Neural progenitor cell (in vitro differentiated cells): ENCODE data around the gene C10orf71. TPM values are rescaled to one million over a fixed set of nuclear protein-coding genes. Genes with fewer than 3 reads are reported as not detected.

ENCODE experiments used
- DNase-seq: peaks from one replicate; pipeline ENCODE4 v3.0.0-alpha.2; 2016; ENCODE audit warnings: low spot score
- H2AFZ ChIP-seq: fragments of 200-600 bp; sonication (generic); replicated peaks from 2 replicates; pipeline ENCODE4 v1.6.1; 2016; ENCODE audit warnings: antibody characterized with exemption
- H3F3A ChIP-seq: fragments of 200-600 bp; sonication (generic); 2 replicates; pipeline ENCODE4 v1.6.1; 2016; ENCODE audit warnings: antibody characterized with exemption, low read depth
- H3K27ac ChIP-seq: fragments of 200-600 bp; sonication (generic); 2 replicates; pipeline ENCODE4 v1.5.1; 2016; ENCODE audit warnings: mild to moderate bottlenecking
- H3K27me3 ChIP-seq: fragments of 200-600 bp; sonication (generic); 2 replicates; pipeline ENCODE4 v1.6.1; 2016; ENCODE audit warnings: mild to moderate bottlenecking, moderate library complexity
- H3K36me3 ChIP-seq: fragments of 200-600 bp; sonication (generic); 2 replicates; pipeline ENCODE4 v1.5.1; 2016
- H3K4me1 ChIP-seq: fragments of 200-600 bp; sonication (generic); 2 replicates; pipeline ENCODE4 v1.6.1; 2016; ENCODE audit warnings: mixed run types
- H3K4me2 ChIP-seq: fragments of 200-600 bp; sonication (generic); 2 replicates; pipeline ENCODE4 v1.6.1; 2016
- H3K4me3 ChIP-seq: fragments of 200-600 bp; sonication (generic); 2 replicates; pipeline ENCODE4 v1.5.1; 2016
- H3K79me2 ChIP-seq: fragments of 200-600 bp; sonication (generic); 2 replicates; pipeline ENCODE4 v1.6.1; 2016; ENCODE audit warnings: low read depth
- H3K9ac ChIP-seq: fragments of 200-600 bp; sonication (generic); 2 replicates; pipeline ENCODE4 v1.6.1; 2016
- H3K9me3 ChIP-seq: fragments of 200-600 bp; sonication (generic); 2 replicates; pipeline ENCODE4 v1.5.1; 2016; ENCODE audit warnings: low read depth
- H4K20me1 ChIP-seq: fragments of 200-600 bp; sonication (generic); 2 replicates; pipeline ENCODE4 v1.6.1; 2016; ENCODE audit warnings: low read depth
- H3K27ac Mint-ChIP-seq: 3 replicates; pipeline ENCODE4 v1.8.0; 2021; ENCODE audit warnings: mixed read lengths
- H3K27me3 Mint-ChIP-seq: 2 replicates; pipeline ENCODE4 v1.8.0; 2022; ENCODE audit warnings: low read depth, mild to moderate bottlenecking, inconsistent platforms, moderate library complexity, mixed read lengths; ENCODE audit not compliant: insufficient read depth
- H3K36me3 Mint-ChIP-seq: 3 replicates; pipeline ENCODE4 v1.8.0; 2021; ENCODE audit warnings: mixed read lengths
- H3K4me1 Mint-ChIP-seq: 3 replicates; pipeline ENCODE4 v1.8.0; 2021; ENCODE audit warnings: mixed read lengths
- H3K4me3 Mint-ChIP-seq: 3 replicates; pipeline ENCODE4 v1.8.0; 2021; ENCODE audit warnings: mild to moderate bottlenecking, moderate library complexity, mixed read lengths
- H3K9me3 Mint-ChIP-seq: 3 replicates; pipeline ENCODE4 v1.8.0; 2020; ENCODE audit warnings: mixed read lengths
- CTCF ChIP-seq: fragments of 200-600 bp; sonication (generic); IDR thresholded peaks from 2 replicates; pipeline ENCODE4 v1.5.1; 2017; ENCODE audit warnings: antibody characterized with exemption, mild to moderate bottlenecking
- EZH2 ChIP-seq: fragments of 200-600 bp; sonication (generic); IDR thresholded peaks from 2 replicates; pipeline ENCODE4 v1.6.1; 2017; ENCODE audit warnings: antibody characterized with exemption, mild to moderate bottlenecking, moderate library complexity
- EZH2phosphoT487 ChIP-seq: fragments of 200-600 bp; sonication (generic); IDR thresholded peaks from 2 replicates; pipeline ENCODE4 v1.6.1; 2017; ENCODE audit warnings: antibody characterized with exemption
- total RNA-seq: library from RNA; depleted of rRNA; stranded (reverse); fragments of >200 nt; gene quantifications from 2 replicates; pipeline ENCODE4 v1.2.3, GENCODE V29; 2015; ENCODE audit warnings: low replicate concordance

C10orf71 gene
- total RNA-seq, 1 donor from 2014 or later: not detected

- no peaks in the 10 kb centered on the region for H4K20me1 ChIP-seq
- no peaks in the 10 kb centered on the region for H3K4me1 Mint-ChIP-seq
- no peaks in the 10 kb centered on the region for H3F3A ChIP-seq
- no peak overlapping the region for H2AFZ ChIP-seq
- no peak overlapping the region for H3K27ac Mint-ChIP-seq
- no peak overlapping the region for H3K4me3 ChIP-seq
- H3K4me3 Mint-ChIP-seq: no peak overlapping the region
- H3K9ac ChIP-seq: no peak overlapping the region
- H3K36me3 Mint-ChIP-seq: no peaks in the 10 kb centered on the region
- H3K4me1 ChIP-seq: no peaks in the 10 kb centered on the region
- H3K27me3 ChIP-seq: no peaks in the 10 kb centered on the region
- H3K9me3 ChIP-seq: no peaks in the 10 kb centered on the region
- H3K27me3 Mint-ChIP-seq: peaks cover 9% of the 10 kb centered on the region
- no peak for TF ChIP-seq EZH2
- TF ChIP-seq CTCF: no peak
- TF ChIP-seq EZH2phosphoT487: no peak
- no peak overlapping the region for H3K27ac ChIP-seq
- H3K36me3 ChIP-seq: no peaks in the 10 kb centered on the region
- no peaks in the 10 kb centered on the region for H3K79me2 ChIP-seq
- H3K4me2 ChIP-seq: no peak overlapping the region
- no peak for DNase-seq
- H3K9me3 Mint-ChIP-seq: no peaks in the 10 kb centered on the region
Observed at GRCh38 chr10:49350138-49350537, 51.2 kb downstream of the C10orf71 start.

GRCh38 chr10:49350846-49351532, 52.0 kb downstream of the C10orf71 start:
- H3K79me2 ChIP-seq: no peaks in the 10 kb centered on the region
- no peaks in the 10 kb centered on the region for H4K20me1 ChIP-seq
- no peak overlapping the region for H3K9ac ChIP-seq
- H3K36me3 Mint-ChIP-seq: no peaks in the 10 kb centered on the region
- no peak overlapping the region for H2AFZ ChIP-seq
- H3K9me3 ChIP-seq: no peaks in the 10 kb centered on the region
- no peak overlapping the region for H3K4me3 ChIP-seq
- no peak overlapping the region for H3K27ac Mint-ChIP-seq
- no peaks in the 10 kb centered on the region for H3K27me3 ChIP-seq
- H3K27me3 Mint-ChIP-seq: peaks cover 9% of the 10 kb centered on the region
- no peaks in the 10 kb centered on the region for H3K36me3 ChIP-seq
- no peak for DNase-seq
- H3K4me2 ChIP-seq: no peak overlapping the region
- H3K27ac ChIP-seq: no peak overlapping the region
- H3F3A ChIP-seq: no peaks in the 10 kb centered on the region
- no peaks in the 10 kb centered on the region for H3K9me3 Mint-ChIP-seq
- TF ChIP-seq CTCF (no peak), EZH2 (no peak), EZH2phosphoT487 (no peak)
- H3K4me3 Mint-ChIP-seq: no peak overlapping the region
- H3K4me1 ChIP-seq: no peaks in the 10 kb centered on the region
- no peaks in the 10 kb centered on the region for H3K4me1 Mint-ChIP-seq

GRCh38 chr10:49351669-49352068, 52.7 kb downstream of the C10orf71 start:
- H2AFZ ChIP-seq: no peak overlapping the region
- no peaks in the 10 kb centered on the region for H3F3A ChIP-seq
- DNase-seq: no peak
- no peak overlapping the region for H3K27ac ChIP-seq
- Mint-ChIP-seq H3K27me3 (peaks cover 9% of the 10 kb centered on the region), H3K27ac (no peak overlapping the region), H3K36me3 (no peaks in the 10 kb centered on the region), H3K4me1 (no peaks in the 10 kb centered on the region), H3K4me3 (no peak overlapping the region), H3K9me3 (no peaks in the 10 kb centered on the region)
- H3K4me3 ChIP-seq: no peak overlapping the region
- no peaks in the 10 kb centered on the region for H3K27me3 ChIP-seq
- no peak overlapping the region for H3K9ac ChIP-seq
- TF ChIP-seq EZH2phosphoT487 (no peak), EZH2 (no peak), CTCF (no peak)
- H3K4me1 ChIP-seq: no peaks in the 10 kb centered on the region
- no peaks in the 10 kb centered on the region for H3K36me3 ChIP-seq
- H3K4me2 ChIP-seq: no peak overlapping the region
- H4K20me1 ChIP-seq: no peaks in the 10 kb centered on the region
- no peaks in the 10 kb centered on the region for H3K79me2 ChIP-seq
- no peaks in the 10 kb centered on the region for H3K9me3 ChIP-seq
